ENCODE results near the gene DUS2. TPM values are rescaled to one million over a fixed set of nuclear protein-coding genes. Genes with fewer than 3 reads are reported as not detected.
A peak's percentile ranks its signal among the peaks of the same experiment; 100 is the strongest.

Gene DUS2
- total and polyA plus RNA-seq, 2 donors = 11.1 to 12.2 TPM

DNA sequence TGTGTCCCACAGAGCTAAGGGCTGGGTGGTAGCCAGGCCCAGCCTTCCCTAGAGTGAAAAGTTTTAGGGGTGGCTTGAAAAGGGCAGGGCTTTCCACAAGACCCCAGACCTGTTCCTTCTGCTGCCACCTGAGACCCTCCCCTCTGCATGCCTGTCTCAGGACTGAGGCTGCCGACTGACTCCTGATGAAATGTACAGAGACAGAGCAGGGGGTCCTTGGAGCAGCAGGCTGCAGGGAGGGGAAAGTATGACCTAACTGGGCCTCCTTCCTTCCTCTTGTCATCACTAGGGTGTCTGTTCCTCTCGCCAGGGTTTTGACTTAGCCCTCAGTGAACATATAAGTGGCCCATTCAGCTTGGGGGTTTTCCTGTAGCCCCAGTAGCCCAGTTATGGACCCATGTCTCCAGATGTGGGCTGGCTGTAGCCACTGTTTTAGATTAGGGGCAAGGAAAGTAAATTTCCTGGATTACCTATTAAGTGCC is 47.2 kb downstream of the DUS2 start:
- peak in 1 of 9 donors; percentile 58 for DNase-seq (ENCODE audit: low read depth in 6 of 9, low spot score in 9 of 9)
- Histone ChIP-seq H3K27ac (ENCODE audit: low read depth in 1 of 2, low read length in 1 of 2) (peak overlapping the region; percentile 82 to 97), H3K27me3 (ENCODE audit: control insufficient read depth in 2 of 2, insufficient read depth in 1 of 2, low read length in 1 of 2) (no peaks in the 10 kb centered on the region), H3K9me3 (ENCODE audit: control insufficient read depth in 2 of 2, insufficient read depth in 1 of 2, low read length in 1 of 2) (no peaks in the 10 kb centered on the region), H3K4me3 (ENCODE audit: low read length in 2 of 2) (no peak overlapping the region), H3K4me1 (ENCODE audit: control insufficient read depth in 2 of 2, insufficient read depth in 2 of 2, low read length in 2 of 2) (peaks cover 47 to 83% of the 10 kb centered on the region in 2 donors), H3K36me3 (ENCODE audit: control insufficient read depth in 2 of 2, insufficient read depth in 2 of 2, low read length in 1 of 2) (peaks cover 9 to 43% of the 10 kb centered on the region in 2 donors)
- 80% methylated on average over 2 of the region's 2 CpGs for WGBS

DNA sequence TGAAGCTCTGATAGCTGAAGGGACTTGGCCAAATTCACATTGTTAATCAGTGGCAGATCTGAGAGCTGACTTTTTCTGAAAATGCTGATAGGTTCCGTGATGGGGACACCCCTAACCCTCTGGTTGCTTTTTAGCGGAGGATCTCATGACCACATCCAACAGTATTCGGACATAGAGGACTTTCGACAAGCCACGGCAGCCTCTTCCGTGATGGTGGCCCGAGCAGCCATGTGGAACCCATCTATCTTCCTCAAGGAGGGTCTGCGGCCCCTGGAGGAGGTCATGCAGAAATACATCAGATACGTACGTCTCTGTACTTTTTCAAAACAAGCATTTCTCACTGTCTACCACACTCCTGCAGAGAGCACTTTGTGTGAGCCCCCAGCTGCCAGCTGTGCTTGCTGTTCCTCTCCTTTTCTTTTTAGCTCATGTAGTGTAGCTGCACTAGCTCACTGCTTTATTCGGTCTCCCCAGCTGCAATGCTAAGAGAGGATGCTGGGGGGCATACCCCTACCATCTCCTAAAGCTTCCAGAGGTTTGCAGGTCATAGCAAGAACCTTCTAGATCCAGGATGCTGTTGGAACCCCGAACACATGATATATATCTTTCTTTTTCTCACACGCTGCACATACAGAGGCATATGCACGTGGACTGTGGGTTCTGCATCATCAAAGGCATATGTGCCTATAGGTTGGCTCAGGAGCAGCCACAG is 47.9 kb downstream of the DUS2 start:
- Histone ChIP-seq H3K9me3 (ENCODE audit: control insufficient read depth in 2 of 2, insufficient read depth in 1 of 2, low read length in 1 of 2) (no peaks in the 10 kb centered on the region), H3K36me3 (ENCODE audit: control insufficient read depth in 2 of 2, insufficient read depth in 2 of 2, low read length in 1 of 2) (peaks cover 9 to 46% of the 10 kb centered on the region in 2 donors), H3K27me3 (ENCODE audit: control insufficient read depth in 2 of 2, insufficient read depth in 1 of 2, low read length in 1 of 2) (no peaks in the 10 kb centered on the region), H3K4me1 (ENCODE audit: control insufficient read depth in 2 of 2, insufficient read depth in 2 of 2, low read length in 2 of 2) (peaks cover 50 to 83% of the 10 kb centered on the region in 2 donors), H3K4me3 (ENCODE audit: low read length in 2 of 2) (no peak overlapping the region), H3K27ac (ENCODE audit: low read depth in 1 of 2, low read length in 1 of 2) (peak overlapping the region; percentile 82 to 97)
- 66% methylated on average over 14 of the region's 14 CpGs for WGBS
- peak in 6 of 9 donors; percentile 57 to 91 (median 77) for DNase-seq (ENCODE audit: low read depth in 6 of 9, low spot score in 9 of 9)

DNA sequence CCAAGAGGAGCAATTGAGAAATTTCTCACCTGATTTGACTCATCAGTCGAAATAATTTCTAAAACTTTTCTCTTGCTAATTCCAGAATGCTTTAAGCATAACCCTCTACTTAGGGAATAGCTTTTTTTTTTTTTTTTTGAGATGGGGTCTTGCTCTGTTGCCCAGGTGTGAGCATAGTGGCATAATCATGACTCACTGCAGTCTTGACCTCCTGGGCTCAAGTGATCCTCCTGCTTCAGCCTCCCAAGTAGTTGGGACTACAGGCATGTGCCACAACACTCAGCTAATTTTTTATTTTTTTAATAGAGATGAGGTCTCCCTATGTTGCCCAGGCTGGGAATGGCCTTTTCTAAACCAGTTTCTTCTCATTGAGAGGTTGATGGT is 48.4 kb downstream of the DUS2 start:
- Histone ChIP-seq H3K27me3 (ENCODE audit: control insufficient read depth in 2 of 2, insufficient read depth in 1 of 2, low read length in 1 of 2) (no peaks in the 10 kb centered on the region), H3K9me3 (ENCODE audit: control insufficient read depth in 2 of 2, insufficient read depth in 1 of 2, low read length in 1 of 2) (no peaks in the 10 kb centered on the region), H3K4me3 (ENCODE audit: low read length in 2 of 2) (no peak overlapping the region), H3K27ac (ENCODE audit: low read depth in 1 of 2, low read length in 1 of 2) (peak overlapping the region; percentile 59 to 97), H3K4me1 (ENCODE audit: control insufficient read depth in 2 of 2, insufficient read depth in 2 of 2, low read length in 2 of 2) (peaks cover 50 to 82% of the 10 kb centered on the region in 2 donors), H3K36me3 (ENCODE audit: control insufficient read depth in 2 of 2, insufficient read depth in 2 of 2, low read length in 1 of 2) (peaks cover 4 to 52% of the 10 kb centered on the region in 2 donors)
- DNase-seq (ENCODE audit: low read depth in 6 of 9, low spot score in 9 of 9) = no peak
- WGBS = 92% methylated on average over 1 of the region's 1 CpG

DNA sequence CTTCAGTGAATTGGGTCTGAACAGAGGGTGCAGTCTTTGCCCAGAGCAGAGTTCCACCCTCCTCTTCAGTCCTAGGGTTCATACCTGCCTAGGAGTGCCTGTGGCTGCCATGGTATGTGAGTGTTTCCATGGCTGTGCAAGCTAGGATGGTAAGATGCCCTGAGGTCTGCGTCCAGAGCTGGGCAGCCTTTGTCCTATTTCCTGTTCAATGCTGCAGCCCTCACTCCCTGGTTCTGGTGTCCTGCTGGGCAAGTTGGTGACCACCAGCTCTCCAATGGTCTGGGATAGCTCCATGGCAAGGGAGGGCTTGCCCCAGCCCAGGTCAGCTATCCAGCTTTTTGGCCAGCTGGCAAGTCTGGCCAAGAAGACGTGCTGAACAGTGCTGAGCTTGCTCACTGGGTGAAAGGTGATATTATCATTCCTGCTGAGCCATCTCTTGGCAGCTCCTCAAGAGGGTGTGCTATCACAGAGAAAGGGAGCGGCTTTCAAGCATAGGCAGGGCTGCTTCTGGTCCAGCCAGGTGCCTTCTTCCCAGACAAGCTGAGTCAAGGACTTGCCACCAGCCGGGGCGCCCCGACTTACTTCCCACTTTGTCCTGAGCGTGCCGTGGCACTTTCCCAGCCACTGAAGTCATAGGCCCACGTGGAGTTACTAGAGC is 49.1 kb downstream of the DUS2 start:
- DNase-seq (ENCODE audit: low read depth in 6 of 9, low spot score in 9 of 9) = peak in 1 of 9 donors; percentile 64
- WGBS = 96% methylated on average over 9 of the region's 9 CpGs
- Histone ChIP-seq H3K4me1 (ENCODE audit: control insufficient read depth in 2 of 2, insufficient read depth in 2 of 2, low read length in 2 of 2) (peaks cover 50 to 82% of the 10 kb centered on the region in 2 donors), H3K4me3 (ENCODE audit: low read length in 2 of 2) (no peak overlapping the region), H3K27me3 (ENCODE audit: control insufficient read depth in 2 of 2, insufficient read depth in 1 of 2, low read length in 1 of 2) (no peaks in the 10 kb centered on the region), H3K36me3 (ENCODE audit: control insufficient read depth in 2 of 2, insufficient read depth in 2 of 2, low read length in 1 of 2) (peaks cover 3 to 55% of the 10 kb centered on the region in 2 donors), H3K27ac (ENCODE audit: low read depth in 1 of 2, low read length in 1 of 2) (peak overlapping the region; percentile 59 to 97), H3K9me3 (ENCODE audit: control insufficient read depth in 2 of 2, insufficient read depth in 1 of 2, low read length in 1 of 2) (no peaks in the 10 kb centered on the region)

DNA sequence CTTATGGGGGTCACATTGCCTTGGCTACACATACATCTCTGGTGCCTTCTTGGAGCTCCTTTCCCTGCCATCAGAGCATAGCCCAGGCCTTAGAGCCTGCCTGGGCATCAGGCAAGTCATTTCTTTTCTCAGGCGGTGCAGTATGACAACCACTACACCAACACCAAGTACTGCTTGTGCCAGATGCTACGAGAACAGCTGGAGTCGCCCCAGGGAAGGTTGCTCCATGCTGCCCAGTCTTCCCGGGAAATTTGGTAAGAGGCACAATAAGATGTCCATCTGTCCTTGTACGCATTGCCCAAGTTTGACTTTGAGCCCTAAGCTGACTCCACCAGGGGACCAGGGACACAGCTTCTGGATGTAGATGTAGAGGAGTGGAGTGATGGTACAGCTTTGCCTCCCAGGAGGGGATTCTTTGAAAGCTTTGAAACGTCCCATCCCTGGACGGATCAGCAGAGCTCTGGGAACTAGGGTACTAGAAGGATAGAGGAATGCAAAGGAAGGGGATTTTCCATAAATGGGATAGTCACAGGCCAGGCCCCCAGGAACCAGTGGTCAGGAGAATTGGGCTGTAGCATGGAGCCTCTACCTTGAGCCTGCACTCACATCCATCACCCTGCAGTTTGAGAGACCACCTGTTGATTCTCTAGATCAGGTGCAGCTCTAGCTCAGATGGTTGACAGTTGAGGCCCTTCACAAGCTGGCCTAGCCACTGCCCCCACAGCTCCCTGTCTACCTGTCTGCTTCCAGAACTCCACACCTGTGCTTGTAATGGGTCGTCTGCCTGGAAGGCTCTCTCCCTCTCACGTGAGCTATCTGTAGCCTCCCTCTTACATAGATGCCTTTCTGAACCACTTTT is 51.0 kb downstream of the DUS2 start:
- H3K4me1 ChIP-seq (ENCODE audit: control insufficient read depth in 2 of 2, insufficient read depth in 2 of 2, low read length in 2 of 2) = peaks cover 59 to 93% of the 10 kb centered on the region in 2 donors
- peak overlapping the region; percentile 6 to 75 for H3K27ac ChIP-seq (ENCODE audit: low read depth in 1 of 2, low read length in 1 of 2)
- H3K27me3 ChIP-seq (ENCODE audit: control insufficient read depth in 2 of 2, insufficient read depth in 1 of 2, low read length in 1 of 2) = no peaks in the 10 kb centered on the region
- no peaks in the 10 kb centered on the region for H3K9me3 ChIP-seq (ENCODE audit: control insufficient read depth in 2 of 2, insufficient read depth in 1 of 2, low read length in 1 of 2)
- H3K4me3 ChIP-seq (ENCODE audit: low read length in 2 of 2) = no peak overlapping the region
- 84% methylated on average over 9 of the region's 9 CpGs for WGBS
- peaks cover 3 to 64% of the 10 kb centered on the region in 2 donors for H3K36me3 ChIP-seq (ENCODE audit: control insufficient read depth in 2 of 2, insufficient read depth in 2 of 2, low read length in 1 of 2)
- DNase-seq (ENCODE audit: low read depth in 6 of 9, low spot score in 9 of 9) = no peak

DNA sequence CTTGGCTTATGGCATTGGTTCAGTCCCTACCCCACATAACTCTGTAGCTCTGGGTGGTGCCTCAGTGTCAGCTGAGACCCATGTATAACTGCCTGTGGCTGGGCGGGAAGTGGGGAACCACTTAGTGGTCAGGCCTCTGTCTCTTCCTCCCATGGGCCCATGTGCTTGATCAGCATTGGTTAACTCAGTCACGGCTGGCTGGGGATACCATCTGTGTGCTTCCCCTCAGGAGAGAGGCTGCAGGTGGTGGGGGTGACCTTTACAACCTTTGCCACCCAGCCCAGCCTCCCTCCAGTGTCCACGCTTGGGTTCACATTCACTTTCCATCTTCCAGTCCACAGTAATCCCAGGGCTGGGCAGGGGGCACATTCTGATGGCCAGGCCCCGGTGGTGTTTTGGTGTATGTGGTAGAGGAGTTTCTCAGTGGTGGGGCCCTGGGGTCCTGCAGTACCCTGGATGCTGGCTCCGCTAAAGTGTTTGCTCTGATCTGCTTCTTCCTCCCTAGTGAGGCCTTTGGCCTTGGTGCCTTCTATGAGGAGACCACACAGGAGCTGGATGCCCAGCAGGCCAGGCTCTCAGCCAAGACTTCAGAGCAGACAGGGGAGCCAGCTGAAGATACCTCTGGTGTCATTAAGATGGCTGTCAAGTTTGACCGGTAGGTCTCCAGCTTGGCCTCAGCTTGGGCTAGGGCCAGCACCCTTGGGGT is 51.9 kb downstream of the DUS2 start:
- Histone ChIP-seq H3K27ac (ENCODE audit: low read depth in 1 of 2, low read length in 1 of 2) (peak overlapping the region; percentile 36 to 75), H3K36me3 (ENCODE audit: control insufficient read depth in 2 of 2, insufficient read depth in 2 of 2, low read length in 1 of 2) (peaks cover 3 to 64% of the 10 kb centered on the region in 2 donors), H3K4me3 (ENCODE audit: low read length in 2 of 2) (no peak overlapping the region), H3K27me3 (ENCODE audit: control insufficient read depth in 2 of 2, insufficient read depth in 1 of 2, low read length in 1 of 2) (no peaks in the 10 kb centered on the region), H3K4me1 (ENCODE audit: control insufficient read depth in 2 of 2, insufficient read depth in 2 of 2, low read length in 2 of 2) (peaks cover 61 to 93% of the 10 kb centered on the region in 2 donors), H3K9me3 (ENCODE audit: control insufficient read depth in 2 of 2, insufficient read depth in 1 of 2, low read length in 1 of 2) (no peaks in the 10 kb centered on the region)
- WGBS = 51% methylated on average over 6 of the region's 6 CpGs
- DNase-seq (ENCODE audit: low read depth in 6 of 9, low spot score in 9 of 9) = peak in 3 of 9 donors; percentile 45 to 83 (median 61)

DNA sequence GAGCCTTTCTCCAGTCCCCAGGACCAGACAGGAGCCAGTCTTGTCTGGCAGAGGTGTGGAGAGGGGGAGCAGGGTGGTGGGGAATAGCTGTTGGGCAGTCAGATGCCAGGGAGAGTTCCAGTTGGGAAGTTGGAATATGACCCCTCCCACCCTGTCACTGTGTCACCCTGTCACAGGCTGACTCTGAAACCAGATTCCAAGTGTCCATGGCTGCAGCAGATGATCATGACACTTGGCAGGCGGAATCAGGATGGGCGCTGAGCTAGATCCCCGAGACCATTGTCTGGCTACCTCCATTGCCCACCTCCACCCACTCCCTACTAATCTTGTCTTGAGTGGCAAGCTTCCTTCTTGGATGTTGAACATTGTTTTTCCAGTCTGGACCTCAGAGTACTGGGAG is 52.9 kb downstream of the DUS2 start:
- Histone ChIP-seq H3K4me1 (ENCODE audit: control insufficient read depth in 2 of 2, insufficient read depth in 2 of 2, low read length in 2 of 2) (peaks cover 59 to 92% of the 10 kb centered on the region in 2 donors), H3K4me3 (ENCODE audit: low read length in 2 of 2) (no peak overlapping the region), H3K36me3 (ENCODE audit: control insufficient read depth in 2 of 2, insufficient read depth in 2 of 2, low read length in 1 of 2) (peaks cover 3 to 58% of the 10 kb centered on the region in 2 donors), H3K27ac (ENCODE audit: low read depth in 1 of 2, low read length in 1 of 2) (no peak overlapping the region), H3K27me3 (ENCODE audit: control insufficient read depth in 2 of 2, insufficient read depth in 1 of 2, low read length in 1 of 2) (no peaks in the 10 kb centered on the region), H3K9me3 (ENCODE audit: control insufficient read depth in 2 of 2, insufficient read depth in 1 of 2, low read length in 1 of 2) (no peaks in the 10 kb centered on the region)
- DNase-seq (ENCODE audit: low read depth in 6 of 9, low spot score in 9 of 9) = no peak
- WGBS = 99% methylated on average over 3 of the region's 3 CpGs

DNA sequence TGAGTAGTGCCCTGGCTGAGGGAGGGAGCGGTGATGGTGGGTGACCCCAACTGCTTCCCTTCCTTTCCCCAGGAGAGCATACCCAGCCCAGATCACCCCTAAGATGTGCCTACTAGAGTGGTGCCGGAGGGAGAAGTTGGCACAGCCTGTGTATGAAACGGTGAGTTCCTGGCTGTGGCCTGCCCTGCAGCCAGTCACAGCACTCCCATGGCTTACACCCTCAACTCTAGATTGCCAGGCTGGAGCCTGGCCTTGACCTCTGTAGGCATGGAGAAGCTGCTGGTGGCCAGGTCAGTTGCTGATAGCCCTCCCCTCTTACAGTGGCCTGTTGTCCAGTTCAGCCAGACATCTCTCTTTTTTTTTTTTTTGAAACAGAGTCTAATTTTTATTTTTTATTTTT is 53.5 kb downstream of the DUS2 start:
- Histone ChIP-seq H3K27ac (ENCODE audit: low read depth in 1 of 2, low read length in 1 of 2) (no peak overlapping the region), H3K27me3 (ENCODE audit: control insufficient read depth in 2 of 2, insufficient read depth in 1 of 2, low read length in 1 of 2) (no peaks in the 10 kb centered on the region), H3K36me3 (ENCODE audit: control insufficient read depth in 2 of 2, insufficient read depth in 2 of 2, low read length in 1 of 2) (peaks cover 3 to 54% of the 10 kb centered on the region in 2 donors), H3K4me1 (ENCODE audit: control insufficient read depth in 2 of 2, insufficient read depth in 2 of 2, low read length in 2 of 2) (peaks cover 58 to 92% of the 10 kb centered on the region in 2 donors), H3K9me3 (ENCODE audit: control insufficient read depth in 2 of 2, insufficient read depth in 1 of 2, low read length in 1 of 2) (no peaks in the 10 kb centered on the region), H3K4me3 (ENCODE audit: low read length in 2 of 2) (no peak overlapping the region)
- 93% methylated on average over 3 of the region's 3 CpGs for WGBS
- no peak for DNase-seq (ENCODE audit: low read depth in 6 of 9, low spot score in 9 of 9)
